Hematopoietic multipotent progenitor cell treated with erythropoietin and hydrocortisone succinate and interleukin-3 and kit ligand, for 17 days (in vitro differentiated cells): ENCODE measurements around the gene TEAD4.
A peak's percentile ranks its signal among the peaks of the same experiment; 100 is the strongest.

Source experiments
- DNase-seq: peaks from one replicate; pipeline ENCODE4 v3.0.0-alpha.2; 2015; ENCODE audit warnings: low spot score

The TEAD4 gene

GRCh38 chr12:2959192-2959504, at the start of gene TEAD4:
TSS of gene TEAD4 (plus strand) at chr12:2959397.
- no peak for DNase-seq

GRCh38 chr12:2912216-2912575, 47.0 kb upstream of the TEAD4 start:
- DNase-seq = no peak

- no peak for DNase-seq
Observed at GRCh38 chr12:2919249-2919648, 39.9 kb upstream of the TEAD4 start.

GRCh38 chr12:2922329-2922728, 36.9 kb upstream of the TEAD4 start:
- no peak for DNase-seq

- no peak for DNase-seq
Observed at GRCh38 chr12:2923057-2923456, 36.1 kb upstream of the TEAD4 start.

GRCh38 chr12:2924019-2924418, 35.2 kb upstream of the TEAD4 start:
- no peak for DNase-seq

GRCh38 chr12:2925322-2925995, 33.7 kb upstream of the TEAD4 start:
- DNase-seq = no peak

GRCh38 chr12:2930865-2931264, 28.3 kb upstream of the TEAD4 start:
- no peak for DNase-seq

GRCh38 chr12:2933586-2933985, 25.6 kb upstream of the TEAD4 start:
- DNase-seq = no peak

- DNase-seq = no peak
Observed at GRCh38 chr12:2934371-2934770, 24.8 kb upstream of the TEAD4 start.

- no peak for DNase-seq
Observed at GRCh38 chr12:2936301-2936700, 22.9 kb upstream of the TEAD4 start.

- no peak for DNase-seq
Observed at GRCh38 chr12:2937500-2937899, 21.7 kb upstream of the TEAD4 start.

- DNase-seq = no peak
Observed at GRCh38 chr12:2939191-2939590, 20.0 kb upstream of the TEAD4 start.

GRCh38 chr12:2940564-2940963, 18.6 kb upstream of the TEAD4 start:
- DNase-seq = no peak

GRCh38 chr12:2941524-2941923, 17.7 kb upstream of the TEAD4 start:
- DNase-seq = no peak

- DNase-seq = peak; percentile 64
Observed at GRCh38 chr12:2944401-2945047, 14.7 kb upstream of the TEAD4 start.

- no peak for DNase-seq
Observed at GRCh38 chr12:2949411-2949810, 9.8 kb upstream of the TEAD4 start.

GRCh38 chr12:2955888-2956287, 3.3 kb upstream of the TEAD4 start:
- DNase-seq = no peak

- DNase-seq = no peak
Observed at GRCh38 chr12:2957816-2958431, 1.3 kb upstream of the TEAD4 start.

GRCh38 chr12:2958432-2959191, 585 bp upstream of the TEAD4 start:
- no peak for DNase-seq

- DNase-seq = no peak
Observed at GRCh38 chr12:2959505-2960389, 550 bp downstream of the TEAD4 start.

GRCh38 chr12:2960390-2960956, 1.3 kb downstream of the TEAD4 start:
- DNase-seq = no peak
